ENCODE results near the gene DNAH3.
"Not testable (repeated sequence)": the region's sequence is repeated elsewhere in the genome, so short reads cannot be mapped to it uniquely, and the experiment has no call there.

The DNAH3 gene

DNA sequence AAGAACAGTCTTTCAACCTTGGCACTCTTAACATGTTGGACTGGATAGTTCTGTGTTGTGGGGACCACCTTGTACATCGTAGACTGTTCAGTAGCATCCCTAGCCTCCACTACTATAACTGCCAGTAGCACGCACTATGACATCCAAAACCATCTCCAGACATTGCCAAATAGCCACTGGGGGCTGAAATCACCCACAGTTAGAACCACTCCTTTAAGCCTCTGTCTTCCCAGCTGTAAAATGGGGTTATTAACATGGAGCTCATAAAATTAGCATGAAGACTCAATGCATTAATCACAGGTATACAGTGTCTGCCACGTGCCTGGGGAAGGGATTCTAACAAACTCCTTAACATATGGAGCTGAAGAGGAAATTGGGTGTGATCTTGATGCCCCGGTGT, 200.4 kb downstream of the DNAH3 start:
- Histone ChIP-seq H3K36me3 (ENCODE audit: control insufficient read depth in 1 of 2, insufficient read depth in 2 of 2, low read length in 2 of 2) (no peaks in the 10 kb centered on the region), H3K9ac (ENCODE audit: low read depth in 1 of 2, low read length in 2 of 2) (no peak overlapping the region), H3K27ac (ENCODE audit: low read depth, low read length) (no peak overlapping the region), H3K9me3 (ENCODE audit: control insufficient read depth in 1 of 2, low read length in 2 of 2) (no peaks in the 10 kb centered on the region), H3K4me3 (ENCODE audit: low read depth in 1 of 2, low read length in 2 of 2) (no peak overlapping the region), H3K4me1 (ENCODE audit: control insufficient read depth in 1 of 2, insufficient read depth in 2 of 2, low read length in 2 of 2) (no peaks in the 10 kb centered on the region), H3K27me3 (ENCODE audit: control insufficient read depth in 1 of 2, insufficient read depth in 2 of 2, low read length in 2 of 2) (no peaks in the 10 kb centered on the region)

DNA sequence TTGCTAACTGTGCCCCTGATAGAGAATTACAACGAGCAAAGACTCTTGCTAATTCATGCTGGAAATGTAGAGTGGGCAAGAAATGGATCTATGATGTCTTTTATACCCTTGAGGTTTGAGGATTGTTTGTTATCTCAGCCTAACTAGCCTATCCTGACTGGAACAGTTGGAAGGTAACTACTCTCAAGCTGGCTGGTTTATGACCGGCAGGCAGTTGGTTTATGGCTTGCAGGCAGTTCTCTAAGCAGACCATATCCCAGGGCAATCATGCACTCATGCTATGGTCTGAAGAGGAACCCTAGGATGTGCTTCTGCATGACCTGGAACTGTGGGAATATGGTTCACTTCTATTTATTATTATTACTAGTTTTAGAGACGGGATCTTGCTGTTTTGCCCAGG, 201.0 kb downstream of the DNAH3 start:
- no peaks in the 10 kb centered on the region for H3K4me1 ChIP-seq (ENCODE audit: control insufficient read depth in 1 of 2, insufficient read depth in 2 of 2, low read length in 2 of 2)
- H3K9ac ChIP-seq (ENCODE audit: low read depth in 1 of 2, low read length in 2 of 2), result no peak overlapping the region
- H3K27me3 ChIP-seq (ENCODE audit: control insufficient read depth in 1 of 2, insufficient read depth in 2 of 2, low read length in 2 of 2), result no peaks in the 10 kb centered on the region

DNA sequence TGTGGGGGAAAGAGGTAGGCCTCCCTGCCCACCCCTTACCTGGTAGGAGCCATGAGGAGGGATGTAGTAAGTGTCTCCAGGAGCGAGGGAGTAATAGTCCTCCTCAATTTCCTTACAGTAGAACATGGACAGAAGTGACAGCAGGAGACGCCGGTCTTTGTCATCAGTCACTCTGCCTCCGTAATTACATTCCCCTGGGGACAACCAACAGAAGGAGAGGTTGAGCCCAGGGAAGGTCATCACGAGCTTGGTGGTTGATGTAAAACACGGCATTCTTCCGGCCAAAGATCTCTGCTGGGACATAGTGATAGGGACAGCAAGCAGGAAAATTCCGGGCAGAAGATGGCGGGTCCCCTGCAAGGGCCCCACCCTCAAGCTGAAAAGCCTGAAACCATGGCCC, 202.2 kb downstream of the DNAH3 start:
- Histone ChIP-seq H3K9ac (ENCODE audit: low read depth in 1 of 2, low read length in 2 of 2) (no peak overlapping the region), H3K4me3 (ENCODE audit: low read depth in 1 of 2, low read length in 2 of 2) (no peak overlapping the region), H3K27ac (ENCODE audit: low read depth, low read length) (no peak overlapping the region), H3K27me3 (ENCODE audit: control insufficient read depth in 1 of 2, insufficient read depth in 2 of 2, low read length in 2 of 2) (no peaks in the 10 kb centered on the region), H3K4me1 (ENCODE audit: control insufficient read depth in 1 of 2, insufficient read depth in 2 of 2, low read length in 2 of 2) (no peaks in the 10 kb centered on the region), H3K9me3 (ENCODE audit: control insufficient read depth in 1 of 2, low read length in 2 of 2) (no peaks in the 10 kb centered on the region), H3K36me3 (ENCODE audit: control insufficient read depth in 1 of 2, insufficient read depth in 2 of 2, low read length in 2 of 2) (no peaks in the 10 kb centered on the region)

More for the DNA sequence above, 201.0 kb downstream of the DNAH3 start:
- H3K9me3 ChIP-seq (ENCODE audit: control insufficient read depth in 1 of 2, low read length in 2 of 2), result no peaks in the 10 kb centered on the region
- no peak overlapping the region for H3K27ac ChIP-seq (ENCODE audit: low read depth, low read length)
- H3K4me3 ChIP-seq (ENCODE audit: low read depth in 1 of 2, low read length in 2 of 2), result no peak overlapping the region
- no peaks in the 10 kb centered on the region for H3K36me3 ChIP-seq (ENCODE audit: control insufficient read depth in 1 of 2, insufficient read depth in 2 of 2, low read length in 2 of 2)

DNA sequence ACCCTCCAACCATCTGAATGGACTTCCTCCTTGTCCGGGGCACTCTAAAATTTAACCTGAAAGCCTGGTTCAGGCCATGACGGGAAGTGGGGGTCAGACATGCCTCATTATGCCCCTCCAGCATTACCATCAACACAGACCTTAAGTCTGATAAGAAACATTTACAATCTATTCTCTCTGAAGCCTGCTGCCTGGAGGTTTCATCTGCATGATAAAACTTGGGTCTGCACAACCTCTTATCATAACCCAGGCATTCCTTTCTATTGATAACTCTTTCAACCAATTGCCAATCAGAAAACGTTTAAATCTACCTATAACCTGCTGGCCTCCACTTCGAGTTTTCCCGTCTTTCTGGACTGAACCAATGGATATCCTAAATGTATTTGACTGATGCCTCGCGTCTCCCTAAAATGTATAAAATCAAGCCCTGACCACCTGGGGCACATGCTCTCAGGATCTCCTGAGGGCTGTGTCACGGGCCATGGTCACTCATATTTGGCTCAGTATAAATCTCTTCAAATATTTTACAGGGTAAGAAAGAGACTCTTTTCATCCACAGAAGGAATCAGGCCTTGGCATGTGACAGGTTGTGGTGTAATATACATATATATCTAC, 204.5 kb downstream of the DNAH3 start:
- Histone ChIP-seq H3K4me3 (ENCODE audit: low read depth in 1 of 2, low read length in 2 of 2) (no peak overlapping the region), H3K9ac (ENCODE audit: low read depth in 1 of 2, low read length in 2 of 2) (no peak overlapping the region), H3K36me3 (ENCODE audit: control insufficient read depth in 1 of 2, insufficient read depth in 2 of 2, low read length in 2 of 2) (no peaks in the 10 kb centered on the region), H3K4me1 (ENCODE audit: control insufficient read depth in 1 of 2, insufficient read depth in 2 of 2, low read length in 2 of 2) (peaks cover 0 to 2% of the 10 kb centered on the region in 2 donors), H3K9me3 (ENCODE audit: control insufficient read depth in 1 of 2, low read length in 2 of 2) (no peaks in the 10 kb centered on the region), H3K27ac (ENCODE audit: low read depth, low read length) (no peak overlapping the region), H3K27me3 (ENCODE audit: control insufficient read depth in 1 of 2, insufficient read depth in 2 of 2, low read length in 2 of 2) (no peaks in the 10 kb centered on the region)

DNA sequence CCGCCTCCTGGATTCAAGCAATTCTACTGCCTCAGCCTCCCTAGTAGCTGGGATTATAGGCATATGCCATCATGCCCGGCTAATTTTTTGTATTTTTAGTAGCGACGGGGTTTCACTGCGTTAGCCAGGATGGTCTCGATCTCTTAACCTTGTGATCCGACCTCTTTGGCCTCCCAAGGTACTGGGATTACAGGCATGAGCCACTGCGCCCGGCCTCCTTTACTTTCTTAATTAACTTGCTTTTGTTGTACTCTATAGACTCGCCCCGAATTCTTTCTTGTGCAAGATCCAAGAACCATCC, 205.1 kb downstream of the DNAH3 start:
- H3K4me1 ChIP-seq (ENCODE audit: control insufficient read depth in 1 of 2, insufficient read depth in 2 of 2, low read length in 2 of 2); H3K27ac ChIP-seq (ENCODE audit: low read depth, low read length); H3K9me3 ChIP-seq (ENCODE audit: control insufficient read depth in 1 of 2, low read length in 2 of 2); H3K36me3 ChIP-seq (ENCODE audit: control insufficient read depth in 1 of 2, insufficient read depth in 2 of 2, low read length in 2 of 2); H3K27me3 ChIP-seq (ENCODE audit: control insufficient read depth in 1 of 2, insufficient read depth in 2 of 2, low read length in 2 of 2); H3K4me3 ChIP-seq (ENCODE audit: low read depth in 1 of 2, low read length in 2 of 2); H3K9ac ChIP-seq (ENCODE audit: low read depth in 1 of 2, low read length in 2 of 2): not testable (repeated sequence)

DNA sequence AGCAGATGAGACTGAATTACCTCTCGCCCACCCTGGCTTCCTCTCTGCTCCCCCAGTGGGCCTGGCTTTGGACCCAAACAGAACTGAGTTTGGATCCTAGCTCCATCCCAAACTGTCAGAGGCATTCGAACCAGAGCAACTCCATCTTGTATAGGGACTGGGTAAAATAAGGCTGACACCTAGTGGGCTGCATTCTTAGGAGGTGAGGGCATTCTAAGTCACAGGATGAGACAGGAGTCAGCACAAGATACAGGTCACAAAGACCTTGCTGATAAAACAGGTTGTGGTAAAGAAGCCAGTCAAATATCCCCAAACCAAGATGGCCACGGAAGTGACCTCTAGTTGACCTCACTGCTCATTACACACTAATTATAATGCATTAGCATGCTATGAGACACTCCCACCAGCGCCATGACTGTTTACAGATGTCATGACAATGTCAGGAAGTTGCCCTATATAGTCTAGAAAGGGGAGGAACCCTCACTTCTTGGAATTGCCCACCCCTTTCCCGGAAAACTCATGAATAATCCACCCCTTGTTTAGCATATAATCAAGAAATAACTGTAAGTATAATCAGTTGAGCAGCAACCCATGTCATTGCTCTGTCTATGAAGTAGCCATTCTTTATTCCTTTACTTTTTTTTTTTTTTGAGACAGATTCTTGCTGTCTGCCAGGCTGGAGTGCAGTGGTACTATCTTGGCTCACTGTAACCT, 205.6 kb downstream of the DNAH3 start:
- Histone ChIP-seq H3K4me1 (ENCODE audit: control insufficient read depth in 1 of 2, insufficient read depth in 2 of 2, low read length in 2 of 2) (peaks cover 0 to 4% of the 10 kb centered on the region in 2 donors), H3K27ac (ENCODE audit: low read depth, low read length) (no peak overlapping the region), H3K36me3 (ENCODE audit: control insufficient read depth in 1 of 2, insufficient read depth in 2 of 2, low read length in 2 of 2) (no peaks in the 10 kb centered on the region), H3K9ac (ENCODE audit: low read depth in 1 of 2, low read length in 2 of 2) (no peak overlapping the region), H3K27me3 (ENCODE audit: control insufficient read depth in 1 of 2, insufficient read depth in 2 of 2, low read length in 2 of 2) (no peaks in the 10 kb centered on the region), H3K4me3 (ENCODE audit: low read depth in 1 of 2, low read length in 2 of 2) (no peak overlapping the region), H3K9me3 (ENCODE audit: control insufficient read depth in 1 of 2, low read length in 2 of 2) (no peaks in the 10 kb centered on the region)

DNA sequence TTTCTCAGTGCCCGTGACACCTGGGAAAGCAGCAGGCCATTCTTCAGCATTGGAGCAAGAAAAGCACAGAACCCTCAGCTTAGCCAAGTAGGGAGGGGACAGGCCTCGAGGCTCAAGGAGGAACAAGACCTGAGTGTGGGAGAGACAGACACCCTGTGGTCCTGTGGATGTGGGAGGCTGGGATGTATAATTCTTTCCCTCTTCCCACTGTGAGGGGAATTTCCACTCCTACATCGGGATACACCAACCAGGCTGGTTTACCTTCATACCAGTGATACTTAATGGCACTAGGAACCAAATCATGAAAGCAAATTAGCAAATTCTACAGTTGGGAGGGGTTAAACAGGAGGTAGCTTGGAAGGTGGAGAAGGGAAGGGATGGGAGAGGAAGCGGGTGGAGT, 208.4 kb downstream of the DNAH3 start:
- no peak overlapping the region for H3K4me3 ChIP-seq (ENCODE audit: low read depth in 1 of 2, low read length in 2 of 2)
- H3K4me1 ChIP-seq (ENCODE audit: control insufficient read depth in 1 of 2, insufficient read depth in 2 of 2, low read length in 2 of 2), result peaks cover 6 to 9% of the 10 kb centered on the region in 2 donors
- H3K36me3 ChIP-seq (ENCODE audit: control insufficient read depth in 1 of 2, insufficient read depth in 2 of 2, low read length in 2 of 2), result no peaks in the 10 kb centered on the region
- no peaks in the 10 kb centered on the region for H3K27me3 ChIP-seq (ENCODE audit: control insufficient read depth in 1 of 2, insufficient read depth in 2 of 2, low read length in 2 of 2)
- no peak overlapping the region for H3K9ac ChIP-seq (ENCODE audit: low read depth in 1 of 2, low read length in 2 of 2)
- H3K27ac ChIP-seq (ENCODE audit: low read depth, low read length), result no peak overlapping the region
- H3K9me3 ChIP-seq (ENCODE audit: control insufficient read depth in 1 of 2, low read length in 2 of 2), result no peaks in the 10 kb centered on the region

DNA sequence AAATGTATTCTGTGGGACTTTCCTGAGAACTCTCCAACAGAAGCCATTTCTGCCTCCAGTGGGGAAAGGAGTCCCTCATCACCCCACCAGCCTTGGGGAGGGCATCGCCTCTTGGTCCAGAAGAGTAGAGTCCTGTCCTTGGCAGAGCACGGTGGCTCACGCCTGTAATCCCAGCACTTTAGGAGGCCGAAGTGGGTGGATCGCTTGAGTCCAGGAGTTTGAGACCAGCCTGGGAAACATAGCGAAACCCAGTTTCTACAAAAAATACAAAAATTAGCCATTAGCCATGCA, 209.1 kb downstream of the DNAH3 start:
- no peaks in the 10 kb centered on the region for H3K9me3 ChIP-seq (ENCODE audit: control insufficient read depth in 1 of 2, low read length in 2 of 2)
- no peak overlapping the region for H3K9ac ChIP-seq (ENCODE audit: low read depth in 1 of 2, low read length in 2 of 2)
- no peaks in the 10 kb centered on the region for H3K27me3 ChIP-seq (ENCODE audit: control insufficient read depth in 1 of 2, insufficient read depth in 2 of 2, low read length in 2 of 2)
- peaks cover 6 to 9% of the 10 kb centered on the region in 2 donors for H3K4me1 ChIP-seq (ENCODE audit: control insufficient read depth in 1 of 2, insufficient read depth in 2 of 2, low read length in 2 of 2)
- H3K27ac ChIP-seq (ENCODE audit: low read depth, low read length), result no peak overlapping the region
- no peaks in the 10 kb centered on the region for H3K36me3 ChIP-seq (ENCODE audit: control insufficient read depth in 1 of 2, insufficient read depth in 2 of 2, low read length in 2 of 2)
- H3K4me3 ChIP-seq (ENCODE audit: low read depth in 1 of 2, low read length in 2 of 2), result no peak overlapping the region

DNA sequence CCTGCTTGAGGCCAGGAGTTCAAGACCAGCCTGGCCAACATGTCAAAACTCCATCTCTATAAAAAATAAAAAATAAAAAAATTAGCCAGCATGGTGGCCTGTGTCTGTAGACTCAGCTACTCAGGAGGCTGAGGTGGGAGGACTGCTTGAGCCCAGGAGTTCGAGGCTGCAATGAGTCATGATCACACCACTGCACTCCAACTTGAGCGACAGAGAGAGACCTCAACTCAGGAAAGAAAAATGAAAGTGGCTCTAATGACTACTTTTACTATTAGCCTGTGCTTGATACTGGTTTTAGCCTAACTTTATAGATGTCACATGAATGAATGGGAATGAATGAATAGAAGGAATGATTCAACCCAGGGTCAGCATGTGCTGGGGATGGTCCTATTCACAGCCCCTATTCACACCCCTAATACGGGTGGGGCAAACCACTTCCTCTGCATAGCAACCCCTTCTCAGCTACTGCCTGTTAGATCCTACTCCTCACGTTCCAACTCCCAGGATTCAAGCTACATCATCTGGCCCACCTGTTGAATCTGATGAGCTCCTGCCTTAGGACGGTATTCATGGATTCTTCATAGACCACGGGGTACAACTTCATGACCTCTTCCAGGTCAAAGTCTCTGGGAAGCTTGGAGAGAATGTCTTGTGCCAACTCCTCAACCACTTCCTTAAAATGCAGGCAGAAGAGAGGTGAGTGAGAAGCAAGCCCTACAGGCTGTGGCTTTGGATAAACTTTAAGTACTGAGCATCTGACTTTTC, 209.6 kb downstream of the DNAH3 start:
- no peaks in the 10 kb centered on the region for H3K9me3 ChIP-seq (ENCODE audit: control insufficient read depth in 1 of 2, low read length in 2 of 2)
- no peak overlapping the region for H3K27ac ChIP-seq (ENCODE audit: low read depth, low read length)
- H3K9ac ChIP-seq (ENCODE audit: low read depth in 1 of 2, low read length in 2 of 2), result no peak overlapping the region
- no peak overlapping the region for H3K4me3 ChIP-seq (ENCODE audit: low read depth in 1 of 2, low read length in 2 of 2)
- H3K27me3 ChIP-seq (ENCODE audit: control insufficient read depth in 1 of 2, insufficient read depth in 2 of 2, low read length in 2 of 2), result no peaks in the 10 kb centered on the region
- no peaks in the 10 kb centered on the region for H3K36me3 ChIP-seq (ENCODE audit: control insufficient read depth in 1 of 2, insufficient read depth in 2 of 2, low read length in 2 of 2)
- peaks cover 6 to 9% of the 10 kb centered on the region in 2 donors for H3K4me1 ChIP-seq (ENCODE audit: control insufficient read depth in 1 of 2, insufficient read depth in 2 of 2, low read length in 2 of 2)

DNA sequence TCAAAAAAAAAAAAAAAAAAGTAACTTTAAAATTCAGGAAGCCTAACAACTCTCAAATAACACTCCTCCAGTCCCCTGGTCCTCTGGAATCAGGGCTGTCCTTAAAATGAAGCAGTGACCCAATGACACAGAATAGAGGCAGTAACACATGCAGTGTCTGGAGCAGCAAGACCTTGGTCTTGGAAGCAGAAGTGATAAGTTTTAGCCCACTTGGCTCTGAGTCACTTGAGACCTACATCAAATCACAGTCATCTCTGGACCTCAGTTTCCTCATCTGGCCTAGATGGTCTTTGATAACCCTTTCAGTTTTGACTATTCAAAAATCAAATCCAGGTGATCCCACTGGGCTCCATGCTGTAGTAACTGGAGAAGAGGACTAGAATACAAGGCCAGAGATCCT, 211.0 kb downstream of the DNAH3 start:
- Histone ChIP-seq H3K36me3 (ENCODE audit: control insufficient read depth in 1 of 2, insufficient read depth in 2 of 2, low read length in 2 of 2) (no peaks in the 10 kb centered on the region), H3K27ac (ENCODE audit: low read depth, low read length) (no peak overlapping the region), H3K4me1 (ENCODE audit: control insufficient read depth in 1 of 2, insufficient read depth in 2 of 2, low read length in 2 of 2) (peaks cover 6 to 9% of the 10 kb centered on the region in 2 donors), H3K4me3 (ENCODE audit: low read depth in 1 of 2, low read length in 2 of 2) (no peak overlapping the region), H3K9ac (ENCODE audit: low read depth in 1 of 2, low read length in 2 of 2) (no peak overlapping the region), H3K9me3 (ENCODE audit: control insufficient read depth in 1 of 2, low read length in 2 of 2) (no peaks in the 10 kb centered on the region), H3K27me3 (ENCODE audit: control insufficient read depth in 1 of 2, insufficient read depth in 2 of 2, low read length in 2 of 2) (no peaks in the 10 kb centered on the region)
